WTC11 (cell line): Measurements from ENCODE around the gene FBXW9. TPM values are rescaled to one million over a fixed set of nuclear protein-coding genes. Genes with fewer than 3 reads are reported as not detected.

ENCODE experiments used
- ATAC-seq: fragments of 200-7000 bp; cut with Tn5 transposase; 2 replicates; pipeline ENCODE4 v1.10.0; 2021; ENCODE audit warnings: mild to moderate bottlenecking, moderate library complexity
- CTCF ChIA-PET: fragments of 300-600 bp; sonication (Branson Sonifier 250); formaldehyde crosslinking; loops from one replicate; lab custom pipeline; 2021; ENCODE audit warnings: antibody characterized with exemption; lab: Charles Lee
- POLR2A ChIA-PET: fragments of 350-600 bp; sonication (Branson Sonifier 250); formaldehyde crosslinking; loops from one replicate; lab custom pipeline; 2021; ENCODE audit warnings: antibody characterized with exemption; lab: Charles Lee
- DNase-seq: peaks from one replicate; pipeline ENCODE4 v3.0.0; 2021; ENCODE audit warnings: low spot score
- H3K27ac Mint-ChIP-seq: 2 replicates; pipeline ENCODE4 v1.8.0; 2021; ENCODE audit warnings: mixed read lengths
- H3K27me3 Mint-ChIP-seq: 2 replicates; pipeline ENCODE4 v1.8.0; 2021; ENCODE audit warnings: low read depth, mild to moderate bottlenecking, moderate library complexity, mixed read lengths
- H3K36me3 Mint-ChIP-seq: 2 replicates; pipeline ENCODE4 v1.8.0; 2021; ENCODE audit warnings: mixed read lengths
- H3K4me1 Mint-ChIP-seq: 2 replicates; pipeline ENCODE4 v1.8.0; 2022; ENCODE audit warnings: mixed read lengths
- H3K4me3 Mint-ChIP-seq: 2 replicates; pipeline ENCODE4 v1.8.0; 2021; ENCODE audit warnings: mild to moderate bottlenecking, moderate library complexity, mixed read lengths
- H3K9me3 Mint-ChIP-seq: 2 replicates; pipeline ENCODE4 v1.8.0; 2021; ENCODE audit warnings: mixed read lengths
- FOXK1 ChIP-seq: sonication (generic); formaldehyde crosslinking; IDR thresholded peaks from 2 replicates; pipeline ENCODE4 v1.8.0; 2022; ENCODE audit warnings: mild to moderate bottlenecking, moderate library complexity, missing genetic modification reagents
- FOXP1 ChIP-seq: sonication (generic); formaldehyde crosslinking; IDR thresholded peaks from 2 replicates; pipeline ENCODE4 v1.8.0; 2022; ENCODE audit warnings: missing genetic modification reagents, mild to moderate bottlenecking, moderate library complexity, borderline replicate concordance
- GABPB1 ChIP-seq: sonication (generic); formaldehyde crosslinking; IDR thresholded peaks from 2 replicates; pipeline ENCODE4 v1.8.1; 2023; ENCODE audit warnings: mild to moderate bottlenecking, missing genetic modification reagents
- IRF2 ChIP-seq: sonication (generic); formaldehyde crosslinking; IDR thresholded peaks from 2 replicates; pipeline ENCODE4 v1.8.0; 2022; ENCODE audit warnings: low read depth, missing genetic modification reagents, borderline replicate concordance
- MLX ChIP-seq: sonication (generic); formaldehyde crosslinking; IDR thresholded peaks from 2 replicates; pipeline ENCODE4 v1.8.1; 2023; ENCODE audit warnings: mild to moderate bottlenecking, missing genetic modification reagents, moderate library complexity
- MYBL2 ChIP-seq: sonication (generic); formaldehyde crosslinking; IDR thresholded peaks from 2 replicates; pipeline ENCODE4 v1.8.1; 2023; ENCODE audit warnings: mild to moderate bottlenecking, moderate library complexity, missing genetic modification reagents
- NFYB ChIP-seq: sonication (generic); formaldehyde crosslinking; conservative IDR thresholded peaks from 2 replicates; pipeline ENCODE4 v1.8.0; 2022; ENCODE audit warnings: low read depth, missing genetic modification reagents
- PRRX2 ChIP-seq: fragments of 250-450 bp; sonication (Bioruptor Pico); IDR thresholded peaks from 2 replicates; pipeline ENCODE4 v1.8.0; 2021; ENCODE audit warnings: mild to moderate bottlenecking
- RELA ChIP-seq: sonication (generic); formaldehyde crosslinking; IDR thresholded peaks from 2 replicates; pipeline ENCODE4 v1.8.1; 2022; ENCODE audit warnings: missing genetic modification reagents, mild to moderate bottlenecking, borderline replicate concordance
- SMAD4 ChIP-seq: sonication (generic); formaldehyde crosslinking; IDR thresholded peaks from 2 replicates; pipeline ENCODE4 v1.8.0; 2022; ENCODE audit warnings: mild to moderate bottlenecking, missing genetic modification reagents
- SOX15 ChIP-seq: fragments of 250-450 bp; sonication (Bioruptor Pico); IDR thresholded peaks from 2 replicates; pipeline ENCODE4 v1.9.0; 2021; ENCODE audit warnings: mild to moderate bottlenecking
- SP1 ChIP-seq: sonication (generic); formaldehyde crosslinking; conservative IDR thresholded peaks from 2 replicates; pipeline ENCODE4 v1.8.1; 2022; ENCODE audit warnings: missing genetic modification reagents
- ZBTB43 ChIP-seq: sonication (generic); formaldehyde crosslinking; IDR thresholded peaks from 2 replicates; pipeline ENCODE4 v1.8.1; 2023; ENCODE audit warnings: mild to moderate bottlenecking, missing genetic modification reagents
- ZNF263 ChIP-seq: sonication (generic); formaldehyde crosslinking; IDR thresholded peaks from 2 replicates; pipeline ENCODE4 v1.8.1; 2022; ENCODE audit warnings: low read depth, mild to moderate bottlenecking, moderate library complexity, missing genetic modification reagents
- ZNF423 ChIP-seq: fragments of 250-450 bp; sonication (Bioruptor Pico); IDR thresholded peaks from 2 replicates; pipeline ENCODE4 v2.1.2; 2022; ENCODE audit warnings: mild to moderate bottlenecking, moderate library complexity
- total RNA-seq: library from RNA; stranded (reverse); gene quantifications from 3 replicates; pipeline ENCODE4 v1.2.3, GENCODE V29; 2021
- TF ChIP-seq, protein P1 (sequence below): sonication (generic); formaldehyde crosslinking; IDR thresholded peaks from 2 replicates; pipeline ENCODE4 v1.8.1; 2023; ENCODE audit warnings: mild to moderate bottlenecking, moderate library complexity, missing genetic modification reagents
- TF ChIP-seq, protein P2 (sequence below): sonication (generic); formaldehyde crosslinking; IDR thresholded peaks from 2 replicates; pipeline ENCODE4 v1.8.1; 2022; ENCODE audit warnings: mild to moderate bottlenecking, moderate library complexity, missing genetic modification reagents
- TF ChIP-seq, protein P3 (sequence below): sonication (generic); formaldehyde crosslinking; IDR thresholded peaks from 2 replicates; pipeline ENCODE4 v1.8.1; 2022; ENCODE audit warnings: missing genetic modification reagents, borderline replicate concordance

FBXW9 gene
- total RNA-seq, 1 experiment from 2014 or later: 15.2 TPM

- ChIA-PET POLR2A (no interaction called here), CTCF (interaction anchor here (0.6 to 1.1 kb wide), 2 partner anchors 12 to 19 kb away, joined by 3 read pairs; no protein-coding TSS in a partner anchor)
- Mint-ChIP-seq H3K4me3 (no peak overlapping the region), H3K27me3 (peaks cover 2% of the 10 kb centered on the region), H3K9me3 (no peaks in the 10 kb centered on the region), H3K4me1 (peaks cover 10% of the 10 kb centered on the region), H3K27ac (no peak overlapping the region), H3K36me3 (peaks cover 25% of the 10 kb centered on the region)
- TF ChIP-seq ZBTB43: no peak
- DNase-seq: no peak
- ATAC-seq: no peak
Measured at GRCh38 chr19:12652219-12652618, 44.2 kb downstream of the FBXW9 start.

DNA sequence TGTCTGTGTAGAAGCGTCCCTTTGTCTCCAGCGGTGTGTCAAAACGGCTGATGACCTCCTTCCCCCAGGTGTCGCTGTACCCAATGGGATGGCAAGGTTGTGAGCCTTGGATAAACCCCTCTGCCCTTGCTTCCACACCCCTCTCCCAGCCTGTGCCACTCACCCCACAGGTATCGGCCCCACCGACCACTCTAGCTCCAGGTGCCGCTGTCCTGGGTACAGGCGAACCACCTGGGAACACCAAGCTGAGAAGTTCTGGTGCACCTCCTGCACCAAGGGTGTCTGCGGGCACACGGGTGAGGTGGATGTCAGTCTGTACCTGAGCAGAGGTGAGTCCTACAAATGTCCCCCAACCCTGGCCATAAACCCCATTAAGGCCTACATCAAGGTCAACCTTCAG, 46.5 kb downstream of the FBXW9 start:
- no peak for ATAC-seq

GRCh38 chr19:12648088-12648487, 48.3 kb downstream of the FBXW9 start:
- Mint-ChIP-seq H3K4me3 (peak overlapping the region; percentile 76), H3K27me3 (peaks cover 11% of the 10 kb centered on the region), H3K36me3 (peaks cover 6% of the 10 kb centered on the region), H3K4me1 (peaks cover 11% of the 10 kb centered on the region), H3K27ac (peak overlapping the region; percentile 64), H3K9me3 (no peaks in the 10 kb centered on the region)
- ChIA-PET POLR2A (interaction anchor here (1.1 to 1.2 kb wide), 2 partner anchors 18 to 37 kb away, joined by 3 to 6 read pairs; partner anchors contain the start of genes MAN2B1, WDR83, ZNF490 and ZNF791), CTCF (interaction anchor here (1.0 to 3.3 kb wide), 15 partner anchors 9 to 404 kb away, joined by 3 to 23 read pairs (median 6); partner anchors contain the start of genes DHPS, MAN2B1, WDR83 and ZNF490)
- TF ChIP-seq MLX (no peak), SOX15 (CRISPR knock-in tag) (no peak), RELA (CRISPR knock-in tag) (0 out of 2 replicates have a peak, but pooled peaks have one; percentile 34), ZNF423 (CRISPR knock-in tag) (peak; percentile 48; the same call in 1 of the 2 replicates), SP1 (CRISPR knock-in tag) (0 out of 2 replicates have a peak, but pooled peaks have one; percentile 22), FOXP1 (CRISPR knock-in tag) (peak; percentile 33; the same call in 1 of the 2 replicates), FOXK1 (CRISPR knock-in tag) (peak; percentile 73)
- TF ChIP-seq, protein P1, sequence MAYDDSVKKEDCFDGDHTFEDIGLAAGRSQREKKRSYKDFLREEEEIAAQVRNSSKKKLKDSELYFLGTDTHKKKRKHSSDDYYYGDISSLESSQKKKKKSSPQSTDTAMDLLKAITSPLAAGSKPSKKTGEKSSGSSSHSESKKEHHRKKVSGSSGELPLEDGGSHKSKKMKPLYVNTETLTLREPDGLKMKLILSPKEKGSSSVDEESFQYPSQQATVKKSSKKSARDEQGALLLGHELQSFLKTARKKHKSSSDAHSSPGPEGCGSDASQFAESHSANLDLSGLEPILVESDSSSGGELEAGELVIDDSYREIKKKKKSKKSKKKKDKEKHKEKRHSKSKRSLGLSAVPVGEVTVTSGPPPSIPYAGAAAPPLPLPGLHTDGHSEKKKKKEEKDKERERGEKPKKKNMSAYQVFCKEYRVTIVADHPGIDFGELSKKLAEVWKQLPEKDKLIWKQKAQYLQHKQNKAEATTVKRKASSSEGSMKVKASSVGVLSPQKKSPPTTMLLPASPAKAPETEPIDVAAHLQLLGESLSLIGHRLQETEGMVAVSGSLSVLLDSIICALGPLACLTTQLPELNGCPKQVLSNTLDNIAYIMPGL (CRISPR knock-in tag): peak; percentile 74
- peak; percentile 75 for DNase-seq
- ATAC-seq: peak; percentile 29

More for the DNA sequence above, 46.5 kb downstream of the FBXW9 start:
- Mint-ChIP-seq H3K27me3 (peaks cover 11% of the 10 kb centered on the region), H3K4me1 (peaks cover 11% of the 10 kb centered on the region), H3K4me3 (no peak overlapping the region), H3K36me3 (peaks cover 9% of the 10 kb centered on the region), H3K9me3 (no peaks in the 10 kb centered on the region), H3K27ac (no peak overlapping the region)
- POLR2A ChIA-PET: no interaction called here
- TF ChIP-seq ZBTB43: no peak
- TF ChIP-seq GABPB1 (CRISPR knock-in tag): no peak
- TF ChIP-seq PRRX2: no peak
- TF ChIP-seq, protein P2, sequence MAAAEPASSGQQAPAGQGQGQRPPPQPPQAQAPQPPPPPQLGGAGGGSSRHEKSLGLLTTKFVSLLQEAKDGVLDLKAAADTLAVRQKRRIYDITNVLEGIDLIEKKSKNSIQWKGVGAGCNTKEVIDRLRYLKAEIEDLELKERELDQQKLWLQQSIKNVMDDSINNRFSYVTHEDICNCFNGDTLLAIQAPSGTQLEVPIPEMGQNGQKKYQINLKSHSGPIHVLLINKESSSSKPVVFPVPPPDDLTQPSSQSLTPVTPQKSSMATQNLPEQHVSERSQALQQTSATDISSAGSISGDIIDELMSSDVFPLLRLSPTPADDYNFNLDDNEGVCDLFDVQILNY: no peak
- no peak for TF ChIP-seq RELA (CRISPR knock-in tag)
- no peak for TF ChIP-seq NFYB (CRISPR knock-in tag)
- no peak for TF ChIP-seq MYBL2 (CRISPR knock-in tag)
- TF ChIP-seq IRF2 (CRISPR knock-in tag): no peak
- TF ChIP-seq, protein P3, sequence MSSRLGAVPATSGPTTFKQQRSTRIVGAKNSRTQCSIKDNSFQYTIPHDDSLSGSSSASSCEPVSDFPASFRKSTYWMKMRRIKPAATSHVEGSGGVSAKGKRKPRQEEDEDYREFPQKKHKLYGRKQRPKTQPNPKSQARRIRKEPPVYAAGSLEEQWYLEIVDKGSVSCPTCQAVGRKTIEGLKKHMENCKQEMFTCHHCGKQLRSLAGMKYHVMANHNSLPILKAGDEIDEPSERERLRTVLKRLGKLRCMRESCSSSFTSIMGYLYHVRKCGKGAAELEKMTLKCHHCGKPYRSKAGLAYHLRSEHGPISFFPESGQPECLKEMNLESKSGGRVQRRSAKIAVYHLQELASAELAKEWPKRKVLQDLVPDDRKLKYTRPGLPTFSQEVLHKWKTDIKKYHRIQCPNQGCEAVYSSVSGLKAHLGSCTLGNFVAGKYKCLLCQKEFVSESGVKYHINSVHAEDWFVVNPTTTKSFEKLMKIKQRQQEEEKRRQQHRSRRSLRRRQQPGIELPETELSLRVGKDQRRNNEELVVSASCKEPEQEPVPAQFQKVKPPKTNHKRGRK (CRISPR knock-in tag): no peak
- no peak for TF ChIP-seq ZNF263
- no peak for TF ChIP-seq SMAD4
- no peak for DNase-seq
- CTCF ChIA-PET: interaction anchor here (1.5 to 3.3 kb wide), 2 partner anchors 10 to 11 kb away, joined by 3 to 17 read pairs; no protein-coding TSS in a partner anchor
